GM23338 (cell line): ENCODE measurements around the gene FNDC3B.

Experiments
- EZH2 ChIP-seq: fragments of 200-600 bp; sonication (generic); IDR thresholded peaks from one replicate; pipeline ENCODE4 v1.8.0; 2017; ENCODE audit warnings: antibody characterized with exemption, mild to moderate bottlenecking, low read depth; ENCODE audit not compliant: unreplicated experiment
- EZH2phosphoT487 ChIP-seq: fragments of 200-600 bp; sonication (generic); IDR thresholded peaks from one replicate; pipeline ENCODE4 v1.8.1; 2018; ENCODE audit warnings: antibody characterized with exemption; ENCODE audit not compliant: unreplicated experiment
- JUNB ChIP-seq: IDR thresholded peaks from one replicate; pipeline ENCODE4 v1.6.1; 2016; ENCODE audit warnings: antibody characterized with exemption; ENCODE audit not compliant: unreplicated experiment
- POLR2AphosphoS5 ChIP-seq: IDR thresholded peaks from 2 replicates; pipeline ENCODE4 v1.6.1; 2016; ENCODE audit warnings: antibody characterized with exemption, low read depth
- TF ChIP-seq, protein P1 (sequence below), 2 experiments: fragments of 200-600 bp in 1 of 2; sonication (generic) in 1 of 2; conservative IDR thresholded peaks; 2 replicates each; pipeline versions ENCODE4 v1.5.1 to v1.6.1; 2016 to 2017; ENCODE audit warnings: antibody characterized with exemption in 2 of 2, low read depth in 2 of 2, mild to moderate bottlenecking in 2 of 2, moderate library complexity in 1 of 2
- TF ChIP-seq, protein P2 (sequence below): IDR thresholded peaks from 2 replicates; pipeline ENCODE4 v1.6.1; 2016; ENCODE audit warnings: antibody characterized with exemption
- TF ChIP-seq, protein P3 (sequence below): IDR thresholded peaks from one replicate; pipeline ENCODE4 v1.6.1; 2018; ENCODE audit warnings: antibody characterized with exemption; ENCODE audit not compliant: unreplicated experiment

DNA sequence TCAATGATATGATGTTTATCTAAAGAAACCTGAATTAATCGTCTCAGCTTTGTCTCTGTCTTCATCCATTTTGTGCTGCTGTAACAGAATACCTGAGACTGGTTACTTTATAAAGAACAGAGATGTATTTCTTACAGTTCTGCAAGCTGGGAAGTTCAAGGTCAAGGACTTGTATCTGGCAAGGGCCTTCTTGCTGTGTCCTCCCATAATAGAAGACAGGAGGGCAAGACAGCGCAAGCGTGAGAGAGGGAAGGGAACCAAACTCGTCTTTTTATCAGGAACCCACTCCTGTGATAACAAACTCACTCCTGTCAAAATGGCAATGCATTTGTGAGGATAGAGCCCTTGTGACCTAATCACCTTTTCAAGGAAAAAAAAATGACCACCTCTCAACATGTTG is 277.4 kb downstream of the FNDC3B start:
- TF ChIP-seq EZH2 (no peak), EZH2phosphoT487 (no peak), POLR2AphosphoS5 (no peak), JUNB (no peak)
- TF ChIP-seq, protein P1, sequence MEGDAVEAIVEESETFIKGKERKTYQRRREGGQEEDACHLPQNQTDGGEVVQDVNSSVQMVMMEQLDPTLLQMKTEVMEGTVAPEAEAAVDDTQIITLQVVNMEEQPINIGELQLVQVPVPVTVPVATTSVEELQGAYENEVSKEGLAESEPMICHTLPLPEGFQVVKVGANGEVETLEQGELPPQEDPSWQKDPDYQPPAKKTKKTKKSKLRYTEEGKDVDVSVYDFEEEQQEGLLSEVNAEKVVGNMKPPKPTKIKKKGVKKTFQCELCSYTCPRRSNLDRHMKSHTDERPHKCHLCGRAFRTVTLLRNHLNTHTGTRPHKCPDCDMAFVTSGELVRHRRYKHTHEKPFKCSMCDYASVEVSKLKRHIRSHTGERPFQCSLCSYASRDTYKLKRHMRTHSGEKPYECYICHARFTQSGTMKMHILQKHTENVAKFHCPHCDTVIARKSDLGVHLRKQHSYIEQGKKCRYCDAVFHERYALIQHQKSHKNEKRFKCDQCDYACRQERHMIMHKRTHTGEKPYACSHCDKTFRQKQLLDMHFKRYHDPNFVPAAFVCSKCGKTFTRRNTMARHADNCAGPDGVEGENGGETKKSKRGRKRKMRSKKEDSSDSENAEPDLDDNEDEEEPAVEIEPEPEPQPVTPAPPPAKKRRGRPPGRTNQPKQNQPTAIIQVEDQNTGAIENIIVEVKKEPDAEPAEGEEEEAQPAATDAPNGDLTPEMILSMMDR (conservative IDR thresholded peaks at IDR 0.05; ENCODE audit: low read depth in 2 of 2): no peak
- TF ChIP-seq, protein P2, sequence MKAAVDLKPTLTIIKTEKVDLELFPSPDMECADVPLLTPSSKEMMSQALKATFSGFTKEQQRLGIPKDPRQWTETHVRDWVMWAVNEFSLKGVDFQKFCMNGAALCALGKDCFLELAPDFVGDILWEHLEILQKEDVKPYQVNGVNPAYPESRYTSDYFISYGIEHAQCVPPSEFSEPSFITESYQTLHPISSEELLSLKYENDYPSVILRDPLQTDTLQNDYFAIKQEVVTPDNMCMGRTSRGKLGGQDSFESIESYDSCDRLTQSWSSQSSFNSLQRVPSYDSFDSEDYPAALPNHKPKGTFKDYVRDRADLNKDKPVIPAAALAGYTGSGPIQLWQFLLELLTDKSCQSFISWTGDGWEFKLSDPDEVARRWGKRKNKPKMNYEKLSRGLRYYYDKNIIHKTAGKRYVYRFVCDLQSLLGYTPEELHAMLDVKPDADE: no peak
- TF ChIP-seq, protein P3, sequence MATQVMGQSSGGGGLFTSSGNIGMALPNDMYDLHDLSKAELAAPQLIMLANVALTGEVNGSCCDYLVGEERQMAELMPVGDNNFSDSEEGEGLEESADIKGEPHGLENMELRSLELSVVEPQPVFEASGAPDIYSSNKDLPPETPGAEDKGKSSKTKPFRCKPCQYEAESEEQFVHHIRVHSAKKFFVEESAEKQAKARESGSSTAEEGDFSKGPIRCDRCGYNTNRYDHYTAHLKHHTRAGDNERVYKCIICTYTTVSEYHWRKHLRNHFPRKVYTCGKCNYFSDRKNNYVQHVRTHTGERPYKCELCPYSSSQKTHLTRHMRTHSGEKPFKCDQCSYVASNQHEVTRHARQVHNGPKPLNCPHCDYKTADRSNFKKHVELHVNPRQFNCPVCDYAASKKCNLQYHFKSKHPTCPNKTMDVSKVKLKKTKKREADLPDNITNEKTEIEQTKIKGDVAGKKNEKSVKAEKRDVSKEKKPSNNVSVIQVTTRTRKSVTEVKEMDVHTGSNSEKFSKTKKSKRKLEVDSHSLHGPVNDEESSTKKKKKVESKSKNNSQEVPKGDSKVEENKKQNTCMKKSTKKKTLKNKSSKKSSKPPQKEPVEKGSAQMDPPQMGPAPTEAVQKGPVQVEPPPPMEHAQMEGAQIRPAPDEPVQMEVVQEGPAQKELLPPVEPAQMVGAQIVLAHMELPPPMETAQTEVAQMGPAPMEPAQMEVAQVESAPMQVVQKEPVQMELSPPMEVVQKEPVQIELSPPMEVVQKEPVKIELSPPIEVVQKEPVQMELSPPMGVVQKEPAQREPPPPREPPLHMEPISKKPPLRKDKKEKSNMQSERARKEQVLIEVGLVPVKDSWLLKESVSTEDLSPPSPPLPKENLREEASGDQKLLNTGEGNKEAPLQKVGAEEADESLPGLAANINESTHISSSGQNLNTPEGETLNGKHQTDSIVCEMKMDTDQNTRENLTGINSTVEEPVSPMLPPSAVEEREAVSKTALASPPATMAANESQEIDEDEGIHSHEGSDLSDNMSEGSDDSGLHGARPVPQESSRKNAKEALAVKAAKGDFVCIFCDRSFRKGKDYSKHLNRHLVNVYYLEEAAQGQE: no peak
